Neural cell (in vitro differentiated cells): ENCODE results near the gene DBP. TPM values are rescaled to one million over a fixed set of nuclear protein-coding genes. Genes with fewer than 3 reads are reported as not detected.

Experiments
- H2AFZ ChIP-seq: fragments of 200-600, 300-800 bp; sonication (generic), shearing (Covaris generic); 2 replicates; pipeline ENCODE4 v1.6.0; 2014; ENCODE audit warnings: low read depth, mild to moderate bottlenecking, antibody characterized with exemption, low read length, moderate library complexity
- H3F3A ChIP-seq: fragments of 200-600 bp; shearing (Covaris generic); 2 replicates; pipeline ENCODE4 v1.6.1; 2016; ENCODE audit warnings: mild to moderate bottlenecking, moderate library complexity, mixed read lengths, antibody characterized with exemption, low read length; ENCODE audit not compliant: insufficient read depth, poor library complexity, severe bottlenecking
- H3K27ac ChIP-seq: fragments of 200-600, 300-800 bp; sonication (generic), shearing (Covaris generic); 2 replicates; pipeline ENCODE4 v1.5.1; 2014; ENCODE audit warnings: mild to moderate bottlenecking, low read length, moderate library complexity
- H3K27me3 ChIP-seq: fragments of 300-800, 200-600 bp; sonication (generic), shearing (Covaris generic); 2 replicates; pipeline ENCODE4 v1.6.0; 2014; ENCODE audit warnings: mild to moderate bottlenecking, low read depth, low read length, moderate library complexity; ENCODE audit not compliant: insufficient read depth
- H3K36me3 ChIP-seq: fragments of 300-800, 200-600 bp; sonication (generic), shearing (Covaris generic); 2 replicates; pipeline ENCODE4 v1.5.1; 2014; ENCODE audit warnings: mild to moderate bottlenecking, antibody characterized with exemption, low read length, moderate library complexity; ENCODE audit not compliant: insufficient read depth
- H3K4me2 ChIP-seq: fragments of 300-800, 200-600 bp; sonication (generic), shearing (Covaris generic); 2 replicates; pipeline ENCODE4 v1.6.0; 2014; ENCODE audit warnings: mild to moderate bottlenecking, low read length
- H3K4me3 ChIP-seq: fragments of 300-800, 200-600 bp; sonication (generic), shearing (Covaris generic); 2 replicates; pipeline ENCODE4 v1.5.1; 2014; ENCODE audit warnings: mild to moderate bottlenecking, low read length, moderate library complexity
- H3K79me2 ChIP-seq: fragments of 200-600 bp; shearing (Covaris generic); replicated peaks from 2 replicates; pipeline ENCODE4 v1.6.0; 2014; ENCODE audit warnings: mild to moderate bottlenecking, low read length, moderate library complexity; ENCODE audit not compliant: insufficient read depth
- H3K9ac ChIP-seq: fragments of 300-800, 200-600 bp; sonication (generic), shearing (Covaris generic); 2 replicates; pipeline ENCODE4 v1.6.1; 2016; ENCODE audit warnings: mild to moderate bottlenecking, low read length, mixed read lengths
- H3K9me2 ChIP-seq: fragments of 200-600 bp; shearing (Covaris generic); 2 replicates; pipeline ENCODE4 v1.6.1; 2016; ENCODE audit warnings: mild to moderate bottlenecking, low read length, mixed read lengths; ENCODE audit not compliant: insufficient read depth
- H3K9me3 ChIP-seq: fragments of 200-600, 300-800 bp; sonication (generic), shearing (Covaris generic); 2 replicates; pipeline ENCODE4 v1.6.1; 2016; ENCODE audit warnings: mild to moderate bottlenecking, mixed run types, low read length, moderate library complexity, mixed read lengths
- H4K20me1 ChIP-seq: fragments of 200-600 bp; shearing (Covaris generic); 2 replicates; pipeline ENCODE4 v1.6.1; 2016; ENCODE audit warnings: mild to moderate bottlenecking, mixed run types; ENCODE audit not compliant: insufficient read depth
- CTCF ChIP-seq: fragments of 450-650 bp; IDR thresholded peaks from 2 replicates; pipeline ENCODE4 v1.5.1; 2014; ENCODE audit warnings: antibody characterized with exemption, mild to moderate bottlenecking, moderate library complexity; ENCODE audit not compliant: poor library complexity, severe bottlenecking
- EP300 ChIP-seq: fragments of 450-650 bp; conservative IDR thresholded peaks from 2 replicates; pipeline ENCODE4 v1.6.1; 2014; ENCODE audit warnings: antibody characterized with exemption, mild to moderate bottlenecking, moderate library complexity; ENCODE audit not compliant: poor library complexity, severe bottlenecking
- EZH2 ChIP-seq: fragments of 200-600, 300-800 bp; shearing (Covaris generic), sonication (generic); IDR thresholded peaks from 2 replicates; pipeline ENCODE4 v1.6.1; 2014; ENCODE audit warnings: antibody characterized with exemption, low read length, borderline replicate concordance, mild to moderate bottlenecking; ENCODE audit not compliant: insufficient read depth, poor library complexity, severe bottlenecking
- MXI1 ChIP-seq: fragments of 450-650 bp; conservative IDR thresholded peaks from 2 replicates; pipeline ENCODE4 v1.6.1; 2014; ENCODE audit warnings: antibody characterized with exemption, mild to moderate bottlenecking; ENCODE audit not compliant: poor library complexity, severe bottlenecking
- POLR2AphosphoS5 ChIP-seq: IDR thresholded peaks from 2 replicates; pipeline ENCODE4 v1.6.1; 2012
- RAD21 ChIP-seq: fragments of 450-650 bp; conservative IDR thresholded peaks from 2 replicates; pipeline ENCODE4 v1.6.1; 2014; ENCODE audit warnings: antibody characterized with exemption, mild to moderate bottlenecking, moderate library complexity
- REST ChIP-seq: IDR thresholded peaks from 2 replicates; pipeline ENCODE4 v1.6.1; 2012; ENCODE audit warnings: borderline replicate concordance
- SMC3 ChIP-seq: fragments of 450-650 bp; conservative IDR thresholded peaks from 2 replicates; pipeline ENCODE4 v1.6.1; 2014; ENCODE audit warnings: antibody characterized with exemption, mild to moderate bottlenecking, moderate library complexity; ENCODE audit not compliant: poor library complexity
- TAF1 ChIP-seq: IDR thresholded peaks from 2 replicates; pipeline ENCODE4 v1.6.1; 2012; ENCODE audit warnings: low read depth
- polyA plus RNA-seq: library from polyadenylated mRNA; depleted of rRNA; stranded (reverse); fragments of >200 nt; gene quantifications from 2 replicates; pipeline ENCODE4 v1.2.3, GENCODE V29; 2014

DBP gene
- polyA plus RNA-seq, 1 donor from 2014 or later: 3.6 TPM

- no peak overlapping the region for H3K4me3 ChIP-seq
- TF ChIP-seq TAF1 (no peak), POLR2AphosphoS5 (no peak), REST (no peak), SMC3 (no peak), EP300 (no peak), MXI1 (no peak), RAD21 (no peak), EZH2 (no peak), CTCF (no peak)
- no peak overlapping the region for H3K4me2 ChIP-seq
- no peaks in the 10 kb centered on the region for H4K20me1 ChIP-seq
- H3K9me2 ChIP-seq: no peaks in the 10 kb centered on the region
- H3K9ac ChIP-seq: no peak overlapping the region
- no peaks in the 10 kb centered on the region for H3K79me2 ChIP-seq
- H3K36me3 ChIP-seq: no peaks in the 10 kb centered on the region
- no peaks in the 10 kb centered on the region for H3K9me3 ChIP-seq
- H3K27ac ChIP-seq: no peak overlapping the region
- no peak overlapping the region for H2AFZ ChIP-seq
- H3K27me3 ChIP-seq: no peaks in the 10 kb centered on the region
- H3F3A ChIP-seq: no peaks in the 10 kb centered on the region
Observed at GRCh38 chr19:48685583-48685982, 48.4 kb upstream of the DBP start.

- Histone ChIP-seq H3K27ac (no peak overlapping the region), H3K9me3 (no peaks in the 10 kb centered on the region), H2AFZ (no peak overlapping the region), H3F3A (no peaks in the 10 kb centered on the region), H3K27me3 (no peaks in the 10 kb centered on the region), H3K9me2 (no peaks in the 10 kb centered on the region), H3K36me3 (no peaks in the 10 kb centered on the region), H4K20me1 (no peaks in the 10 kb centered on the region), H3K4me3 (no peak overlapping the region), H3K4me2 (no peak overlapping the region), H3K9ac (no peak overlapping the region), H3K79me2 (no peaks in the 10 kb centered on the region)
- TF ChIP-seq MXI1 (no peak), REST (no peak), TAF1 (no peak), RAD21 (no peak), SMC3 (no peak), POLR2AphosphoS5 (no peak), EZH2 (no peak), CTCF (no peak), EP300 (no peak)
Observed at GRCh38 chr19:48683349-48683748, 46.2 kb upstream of the DBP start.
